A673 (cell line): Measurements from ENCODE around the gene SNAP91.

Experiments
- EZH2 ChIP-seq: fragments of 200-600 bp; sonication (generic); IDR thresholded peaks from 2 replicates; pipeline ENCODE4 v1.6.1; 2017; ENCODE audit warnings: borderline replicate concordance, low read depth, mild to moderate bottlenecking, mixed read lengths, antibody characterized with exemption, low read length; ENCODE audit not compliant: poor library complexity, severe bottlenecking
- TF ChIP-seq, protein P1 (sequence below): fragments of 300-800, 200-600 bp; sonication (generic); conservative IDR thresholded peaks from 2 replicates; pipeline ENCODE4 v1.5.1; 2017; ENCODE audit warnings: low read depth, mild to moderate bottlenecking, antibody characterized with exemption, low read length, moderate library complexity, mixed read lengths

DNA sequence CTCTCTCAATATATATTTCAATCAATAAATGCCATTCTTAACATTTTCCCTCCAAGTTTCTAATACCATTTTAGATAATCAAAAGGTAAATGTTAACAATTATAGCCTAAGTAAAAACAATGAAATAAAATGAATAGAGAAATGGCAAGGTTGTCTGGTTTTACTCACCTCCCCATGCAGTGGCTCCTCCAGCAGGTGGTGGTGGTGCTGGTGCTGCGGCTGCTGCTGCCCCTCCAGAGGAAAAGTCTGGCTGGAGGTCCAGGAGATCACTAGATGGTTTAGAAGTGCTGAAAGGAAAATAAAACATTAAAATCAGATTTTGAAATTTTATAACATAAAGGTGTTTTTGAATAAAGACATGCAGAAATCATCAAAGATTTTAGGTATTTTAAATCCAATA is 103.4 kb downstream of the SNAP91 start:
- TF ChIP-seq, protein P1, sequence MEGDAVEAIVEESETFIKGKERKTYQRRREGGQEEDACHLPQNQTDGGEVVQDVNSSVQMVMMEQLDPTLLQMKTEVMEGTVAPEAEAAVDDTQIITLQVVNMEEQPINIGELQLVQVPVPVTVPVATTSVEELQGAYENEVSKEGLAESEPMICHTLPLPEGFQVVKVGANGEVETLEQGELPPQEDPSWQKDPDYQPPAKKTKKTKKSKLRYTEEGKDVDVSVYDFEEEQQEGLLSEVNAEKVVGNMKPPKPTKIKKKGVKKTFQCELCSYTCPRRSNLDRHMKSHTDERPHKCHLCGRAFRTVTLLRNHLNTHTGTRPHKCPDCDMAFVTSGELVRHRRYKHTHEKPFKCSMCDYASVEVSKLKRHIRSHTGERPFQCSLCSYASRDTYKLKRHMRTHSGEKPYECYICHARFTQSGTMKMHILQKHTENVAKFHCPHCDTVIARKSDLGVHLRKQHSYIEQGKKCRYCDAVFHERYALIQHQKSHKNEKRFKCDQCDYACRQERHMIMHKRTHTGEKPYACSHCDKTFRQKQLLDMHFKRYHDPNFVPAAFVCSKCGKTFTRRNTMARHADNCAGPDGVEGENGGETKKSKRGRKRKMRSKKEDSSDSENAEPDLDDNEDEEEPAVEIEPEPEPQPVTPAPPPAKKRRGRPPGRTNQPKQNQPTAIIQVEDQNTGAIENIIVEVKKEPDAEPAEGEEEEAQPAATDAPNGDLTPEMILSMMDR = no peak
- TF ChIP-seq EZH2 = no peak
